Neural progenitor cell (in vitro differentiated cells): ENCODE measurements around the gene CBFA2T2.

ENCODE experiments used
- CTCF ChIP-seq: fragments of 200-600 bp; sonication (generic); IDR thresholded peaks from 2 replicates; pipeline ENCODE4 v1.5.1; 2017; ENCODE audit warnings: antibody characterized with exemption, mild to moderate bottlenecking
- EZH2 ChIP-seq: fragments of 200-600 bp; sonication (generic); IDR thresholded peaks from 2 replicates; pipeline ENCODE4 v1.6.1; 2017; ENCODE audit warnings: antibody characterized with exemption, mild to moderate bottlenecking, moderate library complexity

- no peak for TF ChIP-seq CTCF
- no peak for TF ChIP-seq EZH2
Observed at GRCh38 chr20:33688938-33689424, 199.1 kb downstream of the CBFA2T2 start.
